Coronary artery (tissue), 2 donors: Measurements from ENCODE around the gene PCGF1.

Source experiments
- DNase-seq: peaks from one replicate; pipeline ENCODE4 v3.0.0-alpha.2; 2017; ENCODE audit warnings: low spot score
- H3K27ac ChIP-seq, 2 donors: fragments of 200-600 bp; sonication (generic); one replicate each; pipeline ENCODE4 v1.5.1; 2016 to 2019
- H3K4me3 ChIP-seq: fragments of 200-600 bp; sonication (generic); 2 replicates; pipeline ENCODE4 v1.5.1; 2016; ENCODE audit warnings: mild to moderate bottlenecking, moderate library complexity
- CTCF ChIP-seq: fragments of 200-600 bp; sonication (generic); IDR thresholded peaks from one replicate; pipeline ENCODE4 v1.5.1; 2019; ENCODE audit warnings: antibody characterized with exemption

The PCGF1 gene

DNA sequence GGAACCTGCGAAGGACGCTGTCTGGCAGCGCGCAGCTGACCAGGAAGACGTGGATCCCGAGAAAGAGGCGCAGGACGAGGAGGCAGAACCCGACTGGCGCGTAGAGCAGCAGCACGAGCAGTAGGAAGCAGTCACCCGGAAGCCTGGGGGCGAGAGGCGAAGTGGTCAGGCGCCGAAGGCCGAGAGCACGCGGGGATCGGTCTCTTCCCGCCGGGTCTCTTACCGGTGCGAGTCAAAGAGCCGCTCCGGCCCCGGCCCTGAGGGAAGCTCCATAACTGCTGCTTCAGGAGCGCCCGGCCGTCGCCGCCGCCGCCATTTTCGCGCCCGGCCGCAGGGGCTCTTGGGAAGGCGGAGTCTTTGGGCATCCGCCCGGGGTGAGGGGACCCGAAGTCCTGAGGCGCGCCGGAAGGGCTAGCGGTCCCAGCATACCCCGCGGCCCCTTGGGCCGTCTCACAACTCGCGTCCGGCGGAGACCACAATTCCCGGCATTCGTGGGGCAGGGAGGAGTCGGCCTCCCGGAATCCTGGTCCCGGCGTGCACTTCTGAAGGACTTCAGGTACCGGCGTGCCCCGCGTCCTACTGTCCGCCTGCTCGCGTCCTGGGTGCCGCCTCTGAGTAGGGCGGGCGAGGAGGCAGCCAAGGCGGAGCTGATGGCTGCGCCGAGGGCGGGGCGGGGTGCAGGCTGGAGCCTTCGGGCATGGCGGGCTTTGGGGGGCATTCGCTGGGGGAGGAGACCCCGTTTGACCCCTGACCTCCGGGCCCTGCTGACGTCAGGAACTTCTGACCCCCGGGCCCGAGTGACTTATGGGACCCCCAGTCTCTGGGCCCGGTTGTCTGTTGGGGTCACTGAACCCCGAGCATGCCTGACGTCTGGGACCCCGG is 22.1 kb upstream of the PCGF1 start, which contains the start of the genes AUP1 and HTRA2:
AUP1 (minus strand) TSS at position 350 of the 882 bp plus-strand sequence; CDS start at position 273, 77 bp downstream.
HTRA2 (plus strand) TSS at position 577 of the 882 bp plus-strand sequence; CDS start at position 651, 74 bp downstream.
- TF ChIP-seq CTCF = no peak
- H3K27ac ChIP-seq = peak within 1 kb of the TSS; percentile 83 to 92
- H3K4me3 ChIP-seq = peak within 1 kb of the TSS; percentile 94
- DNase-seq = peak; percentile 100

DNA sequence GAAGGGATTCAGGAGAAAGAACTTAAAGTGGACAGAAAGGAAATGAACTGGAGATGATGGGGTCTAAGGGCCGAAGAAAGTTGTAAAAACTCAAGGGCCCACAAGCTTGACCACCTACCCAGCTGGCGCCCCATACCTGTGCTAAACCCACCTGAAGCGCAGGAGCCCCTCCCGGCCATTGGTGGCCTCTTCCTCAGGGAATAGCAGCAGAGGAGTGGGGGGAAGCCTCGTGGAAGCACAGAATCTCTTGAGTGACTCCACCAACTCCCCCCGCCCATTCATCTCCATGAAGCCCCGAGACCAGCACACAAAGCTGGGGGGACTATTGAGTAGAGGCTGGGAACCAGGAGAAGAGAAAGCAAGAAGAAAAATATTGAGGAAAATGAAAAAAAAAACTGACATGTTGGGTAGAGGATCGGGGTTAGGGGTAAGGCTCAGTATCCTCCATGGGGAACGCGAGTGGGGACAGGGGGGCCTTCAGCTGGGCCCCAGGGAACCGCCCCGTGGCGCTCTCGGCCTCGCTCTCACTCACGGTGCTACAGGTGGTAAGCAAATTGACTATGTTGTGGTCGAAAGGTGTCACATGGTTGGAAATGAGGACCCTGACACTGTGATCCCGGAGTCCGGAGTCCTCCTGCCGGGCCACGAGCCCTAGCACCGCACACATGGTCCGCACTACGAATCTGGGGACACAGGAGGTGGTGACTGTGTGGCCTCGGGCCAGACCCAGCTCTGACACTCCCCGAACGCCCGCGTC is 21.3 kb upstream of the PCGF1 start:
- DNase-seq = no peak
- TF ChIP-seq CTCF = no peak
- Histone ChIP-seq H3K27ac (peak overlapping the region; percentile 76 to 92), H3K4me3 (peak overlapping the region; percentile 94)

GRCh38 chr2:74527741-74528140 is 20.2 kb upstream of the PCGF1 start:
- Histone ChIP-seq H3K27ac (no peak overlapping the region), H3K4me3 (no peak overlapping the region)
- no peak for TF ChIP-seq CTCF
- no peak for DNase-seq

- no peak for DNase-seq
- no peak overlapping the region for H3K4me3 ChIP-seq
- no peak overlapping the region for H3K27ac ChIP-seq
- no peak for TF ChIP-seq CTCF
Measured at GRCh38 chr2:74526649-74527230, 19.2 kb upstream of the PCGF1 start.

DNA sequence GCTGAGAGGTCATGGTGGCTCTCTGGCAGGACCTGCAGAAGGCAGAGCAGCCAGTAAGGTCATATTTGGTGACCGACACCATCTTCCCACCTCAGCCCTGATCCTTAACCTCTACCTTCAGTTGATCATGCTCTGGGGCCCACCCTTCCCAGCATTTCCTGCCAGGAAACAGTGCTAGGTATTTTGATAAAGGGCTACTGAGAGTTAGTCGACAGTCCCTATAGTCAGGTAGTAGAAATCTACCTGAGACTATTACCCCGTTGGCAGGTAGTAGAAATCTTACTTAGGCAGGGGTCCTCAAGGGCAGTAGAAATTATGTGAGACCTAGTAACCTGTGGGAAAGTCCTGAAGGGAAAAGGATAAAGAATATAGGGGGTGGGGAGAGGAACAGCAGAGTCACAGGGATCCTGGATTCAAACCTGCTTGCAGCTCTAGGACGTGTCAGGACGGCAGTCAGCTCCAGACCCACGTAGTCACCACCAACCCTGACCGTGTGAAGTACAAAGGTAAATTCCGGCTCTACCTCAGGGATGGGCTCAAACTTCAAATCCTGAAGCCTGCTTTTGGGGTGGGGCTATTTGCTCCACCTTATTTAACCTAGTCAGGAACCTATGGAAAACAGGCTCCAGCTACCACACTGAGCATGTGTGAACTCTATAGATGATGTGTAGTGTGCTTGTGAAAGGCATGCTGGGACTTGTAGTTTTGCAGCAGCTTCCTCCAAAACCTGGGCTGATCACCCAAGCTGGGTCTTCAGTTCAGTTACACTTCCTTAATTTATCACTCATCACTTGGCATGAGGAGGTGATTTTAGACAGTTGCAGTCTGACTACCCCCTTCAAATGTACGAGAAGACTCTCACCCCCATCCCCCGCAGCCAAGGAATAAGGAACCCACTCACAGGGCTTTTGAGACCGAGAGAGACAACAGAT is 18.5 kb upstream of the PCGF1 start, which contains the start of gene DQX1:
DQX1 (minus strand) TSS at position 515 of the 932 bp plus-strand sequence; CDS start at position 13, 502 bp downstream.
- DNase-seq = no peak
- H3K4me3 ChIP-seq = no peak within 1 kb of the TSS
- no peak within 1 kb of the TSS for H3K27ac ChIP-seq
- TF ChIP-seq CTCF = no peak
